CD4-positive, alpha-beta T cell treated with Interleukin-1 beta for 1 hour (primary cell): Measurements from ENCODE around the gene PIGN.

Source experiments
- DNase-seq, 2 donors: peaks; one replicate each; pipeline ENCODE4 v3.0.0-alpha.2; 2020 to 2022

Gene PIGN

GRCh38 chr18:61998335-61998734 lies 188.5 kb downstream of the PIGN start:
- no peak for DNase-seq

GRCh38 chr18:61995618-61996017 lies 191.2 kb downstream of the PIGN start:
- no peak for DNase-seq

GRCh38 chr18:61993831-61994230 lies 193.0 kb downstream of the PIGN start:
- no peak for DNase-seq

- no peak for DNase-seq
Measured at GRCh38 chr18:61992923-61993322, 193.9 kb downstream of the PIGN start.

- DNase-seq, result no peak
Measured at GRCh38 chr18:61992285-61992684, 194.6 kb downstream of the PIGN start.

GRCh38 chr18:61991836-61992235 lies 195.0 kb downstream of the PIGN start:
- no peak for DNase-seq

GRCh38 chr18:61991201-61991600 lies 195.7 kb downstream of the PIGN start:
- no peak for DNase-seq
